HepG2 (cell line): ENCODE results near the gene CBFA2T2. TPM values are rescaled to one million over a fixed set of nuclear protein-coding genes. Genes with fewer than 3 reads are reported as not detected.

Source experiments
- FOXA3 ChIP-seq: IDR thresholded peaks from 2 replicates; pipeline ENCODE4 v1.6.1; 2016; ENCODE audit warnings: missing genetic modification reagents, missing compliant biosample characterization
- GATA4 ChIP-seq: sonication (generic); IDR thresholded peaks from 2 replicates; pipeline ENCODE4 v1.6.1; 2016; ENCODE audit warnings: antibody characterized with exemption, low read depth, borderline replicate concordance
- KDM1A ChIP-seq: IDR thresholded peaks from 2 replicates; pipeline ENCODE4 v1.6.1; 2016; ENCODE audit warnings: missing compliant biosample characterization
- MXI1 ChIP-seq: IDR thresholded peaks from 3 replicates; pipeline ENCODE4 v1.6.1; 2012; ENCODE audit warnings: low read depth, low read length, inconsistent platforms, borderline replicate concordance
- PRMT3 ChIP-seq: sonication (generic); formaldehyde crosslinking; IDR thresholded peaks from 2 replicates; pipeline ENCODE4 v1.8.1; 2022; ENCODE audit warnings: low read depth, mild to moderate bottlenecking, moderate library complexity, missing genetic modification reagents, borderline replicate concordance
- RFX3 ChIP-seq: IDR thresholded peaks from 2 replicates; pipeline ENCODE4 v1.6.1; 2016; ENCODE audit warnings: missing biosample characterization, missing genetic modification reagents
- TBP ChIP-seq: sonication (generic); formaldehyde crosslinking; IDR thresholded peaks from 2 replicates; pipeline ENCODE4 v1.5.0; 2020; ENCODE audit warnings: missing genetic modification reagents
- TEAD3 ChIP-seq: optimal IDR thresholded peaks from 2 replicates; pipeline ENCODE3; 2016; ENCODE audit warnings: borderline replicate concordance
- TOPORS ChIP-seq: sonication (generic); formaldehyde crosslinking; IDR thresholded peaks from 2 replicates; pipeline ENCODE4 v1.8.0; 2023; ENCODE audit warnings: mild to moderate bottlenecking, missing genetic modification reagents
- YY1 ChIP-seq: IDR thresholded peaks from 2 replicates; pipeline ENCODE4 v1.6.1; 2011; ENCODE audit warnings: low read length, low read depth, moderate library complexity, mild to moderate bottlenecking; ENCODE audit not compliant: insufficient read depth, insufficient replicate concordance
- ZKSCAN1 ChIP-seq: fragments of 150-350 bp; IDR thresholded peaks from 2 replicates; pipeline ENCODE4 v1.6.1; 2014; ENCODE audit warnings: low read length
- ZNF224 ChIP-seq: sonication (generic); formaldehyde crosslinking; IDR thresholded peaks from 2 replicates; pipeline ENCODE4 v1.5.0; 2020; ENCODE audit warnings: mild to moderate bottlenecking, missing genetic modification reagents
- ZNF570 ChIP-seq: sonication (generic); formaldehyde crosslinking; IDR thresholded peaks from 2 replicates; pipeline ENCODE4 v1.4.0; 2020; ENCODE audit warnings: mild to moderate bottlenecking, missing genetic modification reagents, borderline replicate concordance
- polyA plus RNA-seq, 8 experiments: library from polyadenylated mRNA; depleted of rRNA in 3 of 8; stranded (reverse) in 7 of 8; unstranded in 1 of 8; fragments of >200 nt; fragmentation: Illumina TruSeq in 4 of 8; extraction: Trizol in 4 of 8; gene quantifications; 2 replicates each; pipeline versions ENCODE4 v1.2.1 to v1.2.3, GENCODE V29; 2011 to 2016; ENCODE audit warnings: low read depth in 4 of 8, missing spikeins in 1 of 8, mixed read lengths in 1 of 8; ENCODE audit not compliant: insufficient read depth in 1 of 8
- total RNA-seq, 5 experiments: library from RNA; depleted of rRNA; stranded (reverse); fragments of >200 nt; fragmentation: Illumina TruSeq; extraction: Trizol; gene quantifications; 2 replicates each; pipeline ENCODE4 v1.2.3, GENCODE V29; 2016; ENCODE audit warnings: low read depth in 1 of 5
- TF ChIP-seq, protein P1 (sequence below): sonication (generic); formaldehyde crosslinking; IDR thresholded peaks from 2 replicates; pipeline ENCODE4 v1.4.0; 2020; ENCODE audit warnings: missing genetic modification reagents, mild to moderate bottlenecking, borderline replicate concordance
- TF ChIP-seq, protein P2 (sequence below): IDR thresholded peaks from 2 replicates; pipeline ENCODE4 v1.6.1; 2016; ENCODE audit warnings: missing compliant biosample characterization, missing genetic modification reagents, borderline replicate concordance
- TF ChIP-seq, protein P3 (sequence below): sonication (generic); formaldehyde crosslinking; conservative IDR thresholded peaks from 2 replicates; pipeline ENCODE4 v1.4.0; 2020; ENCODE audit warnings: missing genetic modification reagents
- TF ChIP-seq, protein P4 (sequence below): sonication (generic); formaldehyde crosslinking; IDR thresholded peaks from 2 replicates; pipeline ENCODE4 v1.8.1; 2023; ENCODE audit warnings: mild to moderate bottlenecking, missing genetic modification reagents
- TF ChIP-seq, protein P5 (sequence below): sonication (generic); formaldehyde crosslinking; IDR thresholded peaks from 2 replicates; pipeline ENCODE4 v1.4.0; 2020; ENCODE audit warnings: missing genetic modification reagents
- TF ChIP-seq, protein P6 (sequence below): IDR thresholded peaks from 2 replicates; pipeline ENCODE4 v1.6.1; 2016; ENCODE audit warnings: control low read depth

Gene CBFA2T2
- total and polyA plus RNA-seq, 2 of the 13 experiments (the other 11 are each of a cell fraction or from before 2014, with no cell fraction given), result 6.3 to 21.2 TPM

DNA sequence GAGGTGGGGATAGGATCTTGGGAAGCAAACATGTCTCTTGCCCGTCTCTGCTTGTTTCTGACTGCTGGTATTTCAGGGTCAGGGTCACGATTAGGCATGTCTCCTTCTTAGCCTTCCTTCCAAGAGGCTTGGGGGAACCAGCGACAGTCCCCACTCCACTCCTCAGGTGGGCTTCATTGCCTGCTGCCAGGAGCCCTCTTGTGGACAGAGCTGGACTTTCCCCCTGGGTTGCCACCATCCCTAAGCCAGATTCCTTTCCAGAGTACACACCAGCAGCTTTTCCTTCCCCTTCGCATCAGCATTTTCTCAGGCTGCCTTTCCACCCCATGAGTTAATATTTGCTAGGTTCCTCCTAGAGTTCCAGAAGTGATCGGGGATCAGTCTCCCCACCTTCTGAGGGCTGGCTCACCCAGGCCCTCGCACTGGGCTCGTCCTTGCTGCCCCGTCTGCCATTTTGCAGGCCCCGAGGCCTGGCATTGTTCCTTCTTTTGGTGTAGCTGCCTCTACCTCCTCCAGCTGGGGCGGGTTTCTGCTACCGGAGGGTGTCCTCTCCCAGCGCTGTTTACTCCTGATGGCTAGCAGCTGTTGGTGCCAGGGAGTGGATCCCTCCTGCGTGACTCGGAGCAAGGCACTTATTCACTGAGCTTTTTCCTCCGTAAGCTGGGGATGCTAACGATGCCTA, 163.5 kb downstream of the CBFA2T2 start (continued):
- TF ChIP-seq KDM1A (CRISPR knock-in tag) (no peak), RFX3 (CRISPR knock-in tag) (no peak; the same call in 1 of the 2 replicates), MXI1 (no peak), ZKSCAN1 (no peak), TOPORS (CRISPR knock-in tag) (no peak), ZNF570 (no peak), TEAD3 (peak; percentile 69), ZNF224 (CRISPR knock-in tag) (0 out of 2 replicates have a peak, but pooled peaks have one; percentile 52), YY1 (peak; percentile 47), PRMT3 (0 out of 2 replicates have a peak, but pooled peaks have one; percentile 79), GATA4 (no peak), FOXA3 (peak; percentile 59; the same call in 1 of the 2 replicates), TBP (no peak)
- TF ChIP-seq, protein P1, sequence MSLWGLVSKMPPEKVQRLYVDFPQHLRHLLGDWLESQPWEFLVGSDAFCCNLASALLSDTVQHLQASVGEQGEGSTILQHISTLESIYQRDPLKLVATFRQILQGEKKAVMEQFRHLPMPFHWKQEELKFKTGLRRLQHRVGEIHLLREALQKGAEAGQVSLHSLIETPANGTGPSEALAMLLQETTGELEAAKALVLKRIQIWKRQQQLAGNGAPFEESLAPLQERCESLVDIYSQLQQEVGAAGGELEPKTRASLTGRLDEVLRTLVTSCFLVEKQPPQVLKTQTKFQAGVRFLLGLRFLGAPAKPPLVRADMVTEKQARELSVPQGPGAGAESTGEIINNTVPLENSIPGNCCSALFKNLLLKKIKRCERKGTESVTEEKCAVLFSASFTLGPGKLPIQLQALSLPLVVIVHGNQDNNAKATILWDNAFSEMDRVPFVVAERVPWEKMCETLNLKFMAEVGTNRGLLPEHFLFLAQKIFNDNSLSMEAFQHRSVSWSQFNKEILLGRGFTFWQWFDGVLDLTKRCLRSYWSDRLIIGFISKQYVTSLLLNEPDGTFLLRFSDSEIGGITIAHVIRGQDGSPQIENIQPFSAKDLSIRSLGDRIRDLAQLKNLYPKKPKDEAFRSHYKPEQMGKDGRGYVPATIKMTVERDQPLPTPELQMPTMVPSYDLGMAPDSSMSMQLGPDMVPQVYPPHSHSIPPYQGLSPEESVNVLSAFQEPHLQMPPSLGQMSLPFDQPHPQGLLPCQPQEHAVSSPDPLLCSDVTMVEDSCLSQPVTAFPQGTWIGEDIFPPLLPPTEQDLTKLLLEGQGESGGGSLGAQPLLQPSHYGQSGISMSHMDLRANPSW (CRISPR knock-in tag), result no peak
- TF ChIP-seq, protein P2, sequence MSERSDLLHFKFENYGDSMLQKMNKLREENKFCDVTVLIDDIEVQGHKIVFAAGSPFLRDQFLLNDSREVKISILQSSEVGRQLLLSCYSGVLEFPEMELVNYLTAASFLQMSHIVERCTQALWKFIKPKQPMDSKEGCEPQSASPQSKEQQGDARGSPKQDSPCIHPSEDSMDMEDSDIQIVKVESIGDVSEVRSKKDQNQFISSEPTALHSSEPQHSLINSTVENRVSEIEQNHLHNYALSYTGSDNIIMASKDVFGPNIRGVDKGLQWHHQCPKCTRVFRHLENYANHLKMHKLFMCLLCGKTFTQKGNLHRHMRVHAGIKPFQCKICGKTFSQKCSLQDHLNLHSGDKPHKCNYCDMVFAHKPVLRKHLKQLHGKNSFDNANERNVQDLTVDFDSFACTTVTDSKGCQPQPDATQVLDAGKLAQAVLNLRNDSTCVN (CRISPR knock-in tag), result no peak
- TF ChIP-seq, protein P3, sequence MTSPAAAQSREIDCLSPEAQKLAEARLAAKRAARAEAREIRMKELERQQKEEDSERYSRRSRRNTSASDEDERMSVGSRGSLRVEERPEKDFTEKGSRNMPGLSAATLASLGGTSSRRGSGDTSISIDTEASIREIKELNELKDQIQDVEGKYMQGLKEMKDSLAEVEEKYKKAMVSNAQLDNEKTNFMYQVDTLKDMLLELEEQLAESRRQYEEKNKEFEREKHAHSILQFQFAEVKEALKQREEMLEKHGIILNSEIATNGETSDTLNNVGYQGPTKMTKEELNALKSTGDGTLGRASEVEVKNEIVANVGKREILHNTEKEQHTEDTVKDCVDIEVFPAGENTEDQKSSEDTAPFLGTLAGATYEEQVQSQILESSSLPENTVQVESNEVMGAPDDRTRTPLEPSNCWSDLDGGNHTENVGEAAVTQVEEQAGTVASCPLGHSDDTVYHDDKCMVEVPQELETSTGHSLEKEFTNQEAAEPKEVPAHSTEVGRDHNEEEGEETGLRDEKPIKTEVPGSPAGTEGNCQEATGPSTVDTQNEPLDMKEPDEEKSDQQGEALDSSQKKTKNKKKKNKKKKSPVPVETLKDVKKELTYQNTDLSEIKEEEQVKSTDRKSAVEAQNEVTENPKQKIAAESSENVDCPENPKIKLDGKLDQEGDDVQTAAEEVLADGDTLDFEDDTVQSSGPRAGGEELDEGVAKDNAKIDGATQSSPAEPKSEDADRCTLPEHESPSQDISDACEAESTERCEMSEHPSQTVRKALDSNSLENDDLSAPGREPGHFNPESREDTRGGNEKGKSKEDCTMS, result no peak
- TF ChIP-seq, protein P4, sequence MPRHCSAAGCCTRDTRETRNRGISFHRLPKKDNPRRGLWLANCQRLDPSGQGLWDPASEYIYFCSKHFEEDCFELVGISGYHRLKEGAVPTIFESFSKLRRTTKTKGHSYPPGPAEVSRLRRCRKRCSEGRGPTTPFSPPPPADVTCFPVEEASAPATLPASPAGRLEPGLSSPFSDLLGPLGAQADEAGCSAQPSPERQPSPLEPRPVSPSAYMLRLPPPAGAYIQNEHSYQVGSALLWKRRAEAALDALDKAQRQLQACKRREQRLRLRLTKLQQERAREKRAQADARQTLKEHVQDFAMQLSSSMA (CRISPR knock-in tag), result peak; percentile 80; the same call in 1 of the 2 replicates
- TF ChIP-seq, protein P5, sequence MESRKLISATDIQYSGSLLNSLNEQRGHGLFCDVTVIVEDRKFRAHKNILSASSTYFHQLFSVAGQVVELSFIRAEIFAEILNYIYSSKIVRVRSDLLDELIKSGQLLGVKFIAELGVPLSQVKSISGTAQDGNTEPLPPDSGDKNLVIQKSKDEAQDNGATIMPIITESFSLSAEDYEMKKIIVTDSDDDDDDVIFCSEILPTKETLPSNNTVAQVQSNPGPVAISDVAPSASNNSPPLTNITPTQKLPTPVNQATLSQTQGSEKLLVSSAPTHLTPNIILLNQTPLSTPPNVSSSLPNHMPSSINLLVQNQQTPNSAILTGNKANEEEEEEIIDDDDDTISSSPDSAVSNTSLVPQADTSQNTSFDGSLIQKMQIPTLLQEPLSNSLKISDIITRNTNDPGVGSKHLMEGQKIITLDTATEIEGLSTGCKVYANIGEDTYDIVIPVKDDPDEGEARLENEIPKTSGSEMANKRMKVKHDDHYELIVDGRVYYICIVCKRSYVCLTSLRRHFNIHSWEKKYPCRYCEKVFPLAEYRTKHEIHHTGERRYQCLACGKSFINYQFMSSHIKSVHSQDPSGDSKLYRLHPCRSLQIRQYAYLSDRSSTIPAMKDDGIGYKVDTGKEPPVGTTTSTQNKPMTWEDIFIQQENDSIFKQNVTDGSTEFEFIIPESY (CRISPR knock-in tag), result 0 out of 2 replicates have a peak, but pooled peaks have one; percentile 64
- TF ChIP-seq, protein P6, sequence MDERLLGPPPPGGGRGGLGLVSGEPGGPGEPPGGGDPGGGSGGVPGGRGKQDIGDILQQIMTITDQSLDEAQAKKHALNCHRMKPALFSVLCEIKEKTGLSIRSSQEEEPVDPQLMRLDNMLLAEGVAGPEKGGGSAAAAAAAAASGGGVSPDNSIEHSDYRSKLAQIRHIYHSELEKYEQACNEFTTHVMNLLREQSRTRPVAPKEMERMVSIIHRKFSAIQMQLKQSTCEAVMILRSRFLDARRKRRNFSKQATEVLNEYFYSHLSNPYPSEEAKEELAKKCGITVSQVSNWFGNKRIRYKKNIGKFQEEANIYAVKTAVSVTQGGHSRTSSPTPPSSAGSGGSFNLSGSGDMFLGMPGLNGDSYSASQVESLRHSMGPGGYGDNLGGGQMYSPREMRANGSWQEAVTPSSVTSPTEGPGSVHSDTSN, result no peak
